Stimulated activated CD8-positive, alpha-beta memory T cell treated with anti-CD3 and anti-CD28 coated beads, Interleukin-7, amount 100 ng/mL, for 48 hours (primary cell): ENCODE results near the gene CFAP161.

Source experiments
- DNase-seq, 2 donors: peaks; one replicate each; pipeline ENCODE4 v3.0.0-alpha.2; 2020; ENCODE audit warnings: low read depth in 1 of 2; ENCODE audit errors: extremely low read depth in 1 of 2

Gene CFAP161, protein sequence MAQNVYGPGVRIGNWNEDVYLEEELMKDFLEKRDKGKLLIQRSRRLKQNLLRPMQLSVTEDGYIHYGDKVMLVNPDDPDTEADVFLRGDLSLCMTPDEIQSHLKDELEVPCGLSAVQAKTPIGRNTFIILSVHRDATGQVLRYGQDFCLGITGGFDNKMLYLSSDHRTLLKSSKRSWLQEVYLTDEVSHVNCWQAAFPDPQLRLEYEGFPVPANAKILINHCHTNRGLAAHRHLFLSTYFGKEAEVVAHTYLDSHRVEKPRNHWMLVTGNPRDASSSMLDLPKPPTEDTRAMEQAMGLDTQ

GRCh38 chr15:81133782-81134461, at the start of gene CFAP161:
TSS of gene CFAP161 (plus strand) at chr15:81134270. CDS start at chr15:81134330, 60 bp downstream.
- DNase-seq: peak; percentile 14 to 50

DNA sequence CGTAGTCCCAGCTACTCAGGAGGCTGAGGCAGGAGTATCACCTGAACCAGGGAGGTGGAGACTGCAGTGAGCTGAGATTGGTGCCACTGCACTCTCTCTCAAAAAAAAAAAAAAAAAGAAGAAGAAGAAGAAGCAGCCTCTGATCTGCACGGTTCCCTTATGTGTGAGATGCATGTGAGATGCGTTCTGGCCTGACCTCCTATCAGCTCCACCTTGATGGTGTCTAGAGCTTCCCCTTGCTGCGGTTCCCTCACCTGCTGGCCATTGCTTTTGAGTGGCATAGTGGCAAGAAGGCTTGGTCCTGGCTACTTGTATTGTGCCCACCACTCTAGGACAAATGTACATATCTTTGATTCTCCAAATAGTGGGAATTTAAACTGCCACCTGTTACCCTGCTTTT, 49.4 kb upstream of the CFAP161 start:
- no peak for DNase-seq

DNA sequence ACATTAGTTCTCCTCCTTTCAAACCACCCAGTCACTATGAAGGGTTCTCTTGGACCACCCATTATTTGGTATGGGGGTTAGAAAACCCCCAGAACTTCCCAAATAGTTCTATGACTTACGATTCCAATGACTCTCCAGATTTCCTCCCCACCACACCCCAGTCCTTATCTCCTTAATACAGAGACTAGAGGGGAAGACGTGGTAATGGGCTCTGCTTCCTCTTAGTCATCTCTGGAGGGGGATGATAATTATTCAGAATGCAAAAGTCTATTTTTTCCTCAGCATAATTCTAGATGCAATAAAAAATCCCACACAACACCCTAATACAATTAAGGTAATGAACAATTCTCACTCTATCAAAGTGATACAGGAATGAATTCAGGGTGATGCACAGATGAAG, 48.9 kb upstream of the CFAP161 start:
- no peak for DNase-seq

DNA sequence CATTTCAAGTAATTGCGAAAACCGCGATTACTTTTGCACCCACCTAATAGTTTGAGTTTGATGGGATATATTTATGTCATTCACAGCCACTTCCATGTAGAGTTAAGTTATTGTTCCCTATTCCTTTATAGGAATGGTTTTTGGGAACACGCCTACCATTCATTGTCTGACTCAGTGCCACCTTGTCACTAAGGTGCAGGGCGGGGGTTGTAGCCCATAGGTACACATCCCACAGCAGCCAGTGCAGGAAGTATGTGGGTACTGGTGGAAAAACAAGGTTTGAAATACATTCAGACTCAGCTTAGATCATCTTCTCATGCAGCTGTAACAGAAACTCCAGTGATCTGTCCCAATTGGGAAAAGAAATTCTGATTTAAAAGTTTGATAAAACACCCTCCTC, 48.2 kb upstream of the CFAP161 start:
- DNase-seq: no peak

- no peak for DNase-seq
Measured at GRCh38 chr15:81087066-81087465, 47.0 kb upstream of the CFAP161 start.

- no peak for DNase-seq
Measured at GRCh38 chr15:81087694-81088093, 46.4 kb upstream of the CFAP161 start.

DNA sequence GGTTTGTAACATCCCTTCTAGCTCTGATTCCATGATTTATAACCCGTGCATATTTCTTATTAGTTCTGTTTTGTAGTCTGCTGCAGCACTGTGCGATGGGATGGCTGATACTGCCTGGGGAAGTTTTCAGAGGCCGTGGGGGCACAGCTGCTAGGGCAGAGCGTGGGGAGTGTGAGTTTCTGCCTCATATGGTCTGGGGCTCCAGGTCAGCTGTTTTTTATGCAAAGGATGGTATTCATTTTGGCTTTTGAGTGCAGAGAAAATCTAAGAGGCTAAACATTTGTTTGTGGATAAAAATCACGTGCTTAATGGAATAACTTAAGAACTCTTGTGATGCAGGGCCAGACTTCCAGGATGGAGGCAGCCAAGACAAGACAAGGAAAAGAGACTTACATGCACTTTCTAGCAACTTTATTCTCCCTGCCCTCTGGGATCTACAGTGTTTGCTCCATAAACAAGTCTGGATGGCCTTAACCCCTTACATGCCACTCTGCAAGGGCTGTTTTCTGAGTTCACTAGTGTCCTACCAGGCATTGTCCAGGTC, 45.5 kb upstream of the CFAP161 start:
- no peak for DNase-seq

DNA sequence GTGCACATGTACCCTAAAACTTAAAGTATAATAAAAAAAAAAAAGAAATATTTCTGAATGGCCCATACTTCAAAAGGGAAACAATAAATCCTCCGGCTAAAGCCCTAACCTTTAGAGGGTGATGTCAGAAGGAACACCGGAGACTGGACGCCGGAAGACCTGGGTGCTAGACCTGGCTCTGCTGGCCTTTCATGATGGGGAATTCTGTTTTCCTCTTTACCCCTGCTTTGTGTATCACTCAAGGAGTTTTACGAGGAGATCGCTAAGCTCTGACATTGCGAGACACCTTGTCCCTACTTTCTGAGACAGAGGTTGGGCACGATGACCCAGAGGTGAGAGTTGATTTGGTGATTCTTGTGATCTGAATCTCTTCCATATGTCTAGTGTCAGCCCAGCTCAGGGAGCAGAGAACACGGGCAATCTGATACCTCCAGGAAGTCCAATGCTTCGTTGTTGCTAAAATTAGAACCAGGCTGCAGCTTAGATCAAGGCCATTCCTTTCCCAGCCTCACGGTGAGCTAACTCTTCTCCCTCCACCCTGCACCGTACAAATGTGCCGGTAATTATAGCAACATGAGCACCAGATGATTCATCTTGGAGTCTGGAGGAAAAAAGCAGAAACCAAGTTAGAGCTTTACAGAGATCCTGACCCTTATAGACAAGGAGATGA, 42.0 kb upstream of the CFAP161 start:
- no peak for DNase-seq

- no peak for DNase-seq
Measured at GRCh38 chr15:81092559-81092902, 41.5 kb upstream of the CFAP161 start.

DNA sequence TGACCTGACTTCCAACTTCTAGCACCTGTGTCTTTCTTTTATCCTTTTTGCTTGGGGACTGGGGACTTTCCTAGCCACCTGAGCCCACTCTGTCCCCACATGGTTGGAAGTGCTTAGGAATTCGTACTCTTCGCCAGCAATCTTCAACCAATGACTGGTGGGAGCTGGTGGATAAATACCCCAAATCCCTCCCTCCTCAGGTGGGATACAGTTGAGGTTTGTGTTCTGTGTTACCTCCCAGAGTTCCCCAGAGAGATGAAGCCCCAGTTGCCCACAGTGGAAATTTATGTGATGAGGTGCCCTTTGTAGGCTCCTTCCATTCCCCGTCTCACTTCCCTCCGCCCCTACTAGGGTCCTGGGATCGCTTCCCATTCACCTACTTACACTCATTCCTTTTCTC, 40.1 kb upstream of the CFAP161 start:
- no peak for DNase-seq

- no peak for DNase-seq
Measured at GRCh38 chr15:81095690-81096365, 38.2 kb upstream of the CFAP161 start.

DNA sequence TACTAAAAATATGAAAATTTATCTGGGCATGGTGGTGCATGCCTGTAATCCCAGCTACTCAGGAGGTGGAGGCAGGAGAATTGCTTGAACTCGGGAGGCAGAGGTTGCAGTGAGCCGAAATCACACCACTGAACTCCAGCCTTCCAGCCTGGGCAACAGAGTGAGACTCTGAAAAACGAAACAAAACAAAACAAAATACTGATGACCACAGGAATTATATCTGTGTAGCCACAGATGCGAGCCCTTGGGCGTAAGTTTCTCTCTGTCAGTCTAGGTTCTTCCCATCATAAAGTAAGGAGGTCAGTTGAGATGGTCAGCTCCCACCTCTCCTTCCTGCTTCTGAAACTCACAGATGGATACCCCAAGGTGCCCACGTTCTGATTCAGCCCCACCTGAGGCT, 37.7 kb upstream of the CFAP161 start:
- no peak for DNase-seq

- no peak for DNase-seq
Measured at GRCh38 chr15:81097116-81097889, 36.8 kb upstream of the CFAP161 start.

DNA sequence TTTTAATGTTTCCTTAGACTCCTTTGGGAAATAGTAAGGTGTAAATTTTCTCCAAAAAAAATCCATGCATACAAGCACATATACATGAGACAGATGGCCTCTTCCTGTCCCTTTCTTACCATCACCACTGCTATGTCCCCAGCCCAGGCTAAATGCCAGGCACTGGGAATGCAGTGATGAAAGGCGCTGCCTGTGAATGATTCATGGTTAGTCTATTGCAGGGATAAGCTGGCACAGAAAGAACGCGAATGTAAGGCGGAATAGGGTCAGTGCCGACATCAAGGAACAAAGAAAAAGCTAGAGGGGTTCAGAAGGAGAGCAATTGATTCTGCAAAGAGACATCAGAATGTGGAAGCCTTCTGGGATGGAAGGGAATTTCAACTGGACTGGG, 36.2 kb upstream of the CFAP161 start:
- no peak for DNase-seq

GRCh38 chr15:81098349-81098748, 35.7 kb upstream of the CFAP161 start:
- DNase-seq: no peak

DNA sequence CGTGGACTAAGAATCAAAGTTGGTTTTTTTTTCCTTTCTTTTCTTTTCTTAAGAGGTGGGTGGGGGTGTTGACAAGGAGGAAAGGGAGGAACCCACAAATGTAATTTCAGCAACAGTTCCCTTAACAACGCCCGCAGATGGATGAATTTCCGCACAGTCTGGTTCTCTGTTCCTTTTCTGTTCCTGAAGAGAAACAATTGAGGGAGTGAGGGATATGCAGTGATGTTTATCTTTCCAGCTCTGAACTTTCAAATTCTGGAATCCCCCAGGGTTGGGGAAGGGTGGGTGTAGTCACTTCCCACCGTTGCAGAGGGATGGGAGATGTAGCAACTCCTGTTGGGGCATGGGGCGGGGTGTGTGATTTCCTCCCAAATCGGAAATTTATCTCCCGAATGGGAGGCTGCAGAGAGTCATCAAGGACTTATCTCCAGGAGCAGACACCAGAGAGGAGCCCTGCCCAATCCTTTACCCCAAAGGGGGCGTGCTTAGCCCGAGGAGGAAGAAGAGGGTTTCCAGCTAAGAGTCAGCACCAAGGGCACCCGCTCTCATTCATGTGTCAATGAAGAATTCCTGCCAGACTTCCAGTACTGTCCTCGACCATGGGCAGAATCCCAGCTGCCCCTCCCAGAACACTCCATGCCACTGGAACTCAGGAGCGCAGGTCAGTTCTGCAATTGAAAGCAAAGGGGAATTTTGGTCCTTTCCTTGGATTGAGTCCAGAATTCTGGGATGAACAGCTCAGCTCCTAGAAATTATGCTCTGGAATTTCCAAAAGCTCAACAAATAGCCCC, 35.0 kb upstream of the CFAP161 start:
- DNase-seq: no peak

GRCh38 chr15:81101894-81102815, 31.9 kb upstream of the CFAP161 start:
- DNase-seq: no peak

GRCh38 chr15:81103857-81104256, 30.2 kb upstream of the CFAP161 start:
- DNase-seq: no peak

- no peak for DNase-seq
Measured at GRCh38 chr15:81105545-81105944, 28.5 kb upstream of the CFAP161 start.
